HepG2 (cell line): ENCODE data around the gene TCF7L2. TPM values are rescaled to one million over a fixed set of nuclear protein-coding genes. Genes with fewer than 3 reads are reported as not detected.

Source experiments
- ATAC-seq: fragments of 200-7000 bp; cut with Tn5 transposase; 3 replicates; pipeline ENCODE4 v1.9.1; 2020; ENCODE audit warnings: mild to moderate bottlenecking, moderate library complexity
- BruUV-seq: library from RNA; stranded (reverse); fragments of 400-500 nt; replicated peaks from 2 replicates; lab custom pipeline; 2021; lab: Mats Ljungman, UMichigan
- CTCF ChIA-PET: fragments of 300-600 bp; formaldehyde crosslinking; extraction: SDS; loops from one replicate; lab custom pipeline; 2021; ENCODE audit warnings: low total read pairs, inconsistent platforms, low intra/inter-chr PET ratio; lab: Yijun Ruan, JAX
- POLR2A ChIA-PET: fragments of 350-600 bp; sonication (Branson Sonifier 250); formaldehyde crosslinking; loops from one replicate; lab custom pipeline; 2020; ENCODE audit warnings: antibody characterized with exemption, inconsistent platforms; lab: Yijun Ruan, JAX
- DNase-seq: peaks from one replicate; pipeline ENCODE4 v3.0.0-alpha.2; 2015; ENCODE audit warnings: low spot score
- FAIRE-seq: peaks from 3 replicates; lab custom pipeline; 2011; peaks lifted over from hg19 to GRCh38; lab: Jason Lieb, UNC
- H2AFZ ChIP-seq: one replicate; pipeline ENCODE4 v1.6.1; 2011; ENCODE audit warnings: low read length, inconsistent platforms
- H3K27ac ChIP-seq: fragments of 300-600 bp; 3 replicates; pipeline ENCODE4 v1.8.0; 2011; ENCODE audit warnings: mixed run types, mild to moderate bottlenecking, mixed read lengths, low read length, inconsistent platforms; ENCODE audit not compliant: insufficient read depth; ENCODE audit errors: extremely low read length
- H3K27me3 ChIP-seq, 2 experiments: fragments of 200-600 bp in 1 of 2; 2 replicates in 1 of 2; 3 replicates in 1 of 2; pipeline versions ENCODE4 v1.6.0 to v1.8.0; 2011; ENCODE audit warnings: low read length in 2 of 2, mild to moderate bottlenecking in 2 of 2, moderate library complexity in 2 of 2, inconsistent platforms in 1 of 2; ENCODE audit not compliant: insufficient read depth in 2 of 2, control insufficient read depth in 1 of 2
- H3K36me3 ChIP-seq, 2 experiments: fragments of 200-600 bp in 1 of 2; replicated peaks in 1 of 2; 2 replicates in 1 of 2; 3 replicates in 1 of 2; pipeline versions ENCODE4 v1.5.1 to v1.8.0; 2011; ENCODE audit warnings: low read length in 2 of 2, inconsistent platforms in 1 of 2; ENCODE audit not compliant: insufficient read depth in 2 of 2, control insufficient read depth in 1 of 2
- H3K4me1 ChIP-seq: 2 replicates; pipeline ENCODE4 v1.5.1; 2012; ENCODE audit warnings: low read length, inconsistent platforms; ENCODE audit not compliant: insufficient read depth
- H3K4me2 ChIP-seq: 2 replicates; pipeline ENCODE4 v1.6.0; 2011; ENCODE audit warnings: low read depth, low read length, inconsistent platforms
- H3K4me3 ChIP-seq, 3 experiments: fragments of 200-600 bp in 1 of 3; sonication (generic), shearing (Covaris generic) in 1 of 3; replicated peaks in 1 of 3; 2 replicates each; pipeline ENCODE4 v1.5.1; 2011 to 2016; ENCODE audit warnings: low read length in 3 of 3, inconsistent platforms in 2 of 3, low read depth in 2 of 3, mild to moderate bottlenecking in 2 of 3, control low read depth in 1 of 3, mixed read lengths in 1 of 3; ENCODE audit not compliant: insufficient read depth in 1 of 3
- H3K79me2 ChIP-seq: one replicate; pipeline ENCODE4 v1.6.1; 2011; ENCODE audit warnings: low read length, inconsistent platforms; ENCODE audit not compliant: insufficient read depth
- H3K9ac ChIP-seq: 2 replicates; pipeline ENCODE4 v1.6.0; 2011; ENCODE audit warnings: mild to moderate bottlenecking, low read depth, low read length, inconsistent platforms; ENCODE audit not compliant: insufficient read depth
- H3K9me3 ChIP-seq: 2 replicates; pipeline ENCODE4 v1.5.1; 2012; ENCODE audit warnings: mild to moderate bottlenecking, low read length
- H4K20me1 ChIP-seq: 2 replicates; pipeline ENCODE4 v1.6.0; 2011; ENCODE audit warnings: inconsistent platforms, mild to moderate bottlenecking, low read length, moderate library complexity; ENCODE audit not compliant: insufficient read depth
- ARID2 ChIP-seq: sonication (generic); formaldehyde crosslinking; IDR thresholded peaks from 2 replicates; pipeline ENCODE4 v1.8.1; 2022; ENCODE audit warnings: mild to moderate bottlenecking, missing genetic modification reagents, borderline replicate concordance
- CEBPB ChIP-seq: IDR thresholded peaks from 2 replicates; pipeline ENCODE4 v1.6.1; 2011; ENCODE audit warnings: low read depth, low read length, improper control_type of control experiment, borderline replicate concordance
- NCOA5 ChIP-seq: sonication (generic); formaldehyde crosslinking; IDR thresholded peaks from 2 replicates; pipeline ENCODE4 v1.4.0; 2020; ENCODE audit warnings: missing genetic modification reagents
- RAD51 ChIP-seq: fragments of 450-650 bp; IDR thresholded peaks from 2 replicates; pipeline ENCODE4 v1.6.1; 2016; ENCODE audit warnings: borderline replicate concordance
- SAP130 ChIP-seq: IDR thresholded peaks from 2 replicates; pipeline ENCODE4 v1.6.1; 2016; ENCODE audit warnings: low read depth
- SMC3 ChIP-seq: IDR thresholded peaks from 2 replicates; pipeline ENCODE4 v1.6.1; 2011; ENCODE audit warnings: low read length, improper control_type of control experiment
- SRSF9 ChIP-seq: fragments of 200-400 bp; formaldehyde crosslinking; IDR thresholded peaks from 2 replicates; pipeline ENCODE4 v1.6.1; 2018; ENCODE audit warnings: borderline replicate concordance, mild to moderate bottlenecking, low read depth, low read length; ENCODE audit not compliant: insufficient read depth, poor library complexity, severe bottlenecking
- TBL1XR1 ChIP-seq: fragments of 150-350 bp; IDR thresholded peaks from 2 replicates; pipeline ENCODE4 v1.6.1; 2014; ENCODE audit warnings: borderline replicate concordance, low read length; ENCODE audit not compliant: partially characterized antibody
- ZBTB33 ChIP-seq: sonication (generic); formaldehyde crosslinking; IDR thresholded peaks from 2 replicates; pipeline ENCODE4 v1.4.0; 2020; ENCODE audit warnings: missing genetic modification reagents
- ZC3H13 ChIP-seq: sonication (generic); formaldehyde crosslinking; IDR thresholded peaks from 2 replicates; pipeline ENCODE4 v1.8.1; 2023; ENCODE audit warnings: mild to moderate bottlenecking, missing genetic modification reagents, moderate library complexity
- ZNF383 ChIP-seq: sonication (generic); formaldehyde crosslinking; IDR thresholded peaks from 2 replicates; pipeline ENCODE4 v1.4.0; 2020; ENCODE audit warnings: missing genetic modification reagents, mild to moderate bottlenecking, borderline replicate concordance
- ZNF7 ChIP-seq: IDR thresholded peaks from 2 replicates; pipeline ENCODE4 v1.6.1; 2016; ENCODE audit warnings: missing biosample characterization, missing genetic modification reagents
- WGBS: methylation state at CpG from one replicate; pipeline ENCODE4 v1.1.6; 2017; ENCODE audit warnings: low lambda C conversion rate; 5-methylcytosine and 5-hydroxymethylcytosine counted together
- in situ Hi-C: cut with HindIII; loops from 2 replicates; pipeline ENCODE4 v1.10.0; 2017; ENCODE audit warnings: low pct_unique_long_range_greater_than_20kb; ENCODE audit not compliant: extremely low pct_ligation_motif_present
- intact Hi-C: fragments of 100-400 bp; cut with micrococcal nuclease; formaldehyde crosslinking; loops from one replicate; pipeline ENCODE4 v1.10.0; 2022; ENCODE audit not compliant: unreplicated experiment
- polyA plus RNA-seq, 8 experiments: library from polyadenylated mRNA; depleted of rRNA in 3 of 8; stranded (reverse) in 7 of 8; unstranded in 1 of 8; fragments of >200 nt; fragmentation: Illumina TruSeq in 4 of 8; extraction: Trizol in 4 of 8; gene quantifications; 2 replicates each; pipeline versions ENCODE4 v1.2.1 to v1.2.3, GENCODE V29; 2011 to 2016; ENCODE audit warnings: low read depth in 4 of 8, missing spikeins in 1 of 8, mixed read lengths in 1 of 8; ENCODE audit not compliant: insufficient read depth in 1 of 8
- total RNA-seq, 5 experiments: library from RNA; depleted of rRNA; stranded (reverse); fragments of >200 nt; fragmentation: Illumina TruSeq; extraction: Trizol; gene quantifications; 2 replicates each; pipeline ENCODE4 v1.2.3, GENCODE V29; 2016; ENCODE audit warnings: low read depth in 1 of 5
- TF ChIP-seq, protein P1 (sequence below): sonication (generic); formaldehyde crosslinking; IDR thresholded peaks from 2 replicates; pipeline ENCODE4 v1.5.0; 2020; ENCODE audit warnings: mild to moderate bottlenecking, missing genetic modification reagents, borderline replicate concordance

TCF7L2 gene
- total and polyA plus RNA-seq, 2 of the 13 experiments (the other 11 are each of a cell fraction or from before 2014, with no cell fraction given), result 3.9 to 13.7 TPM

DNA sequence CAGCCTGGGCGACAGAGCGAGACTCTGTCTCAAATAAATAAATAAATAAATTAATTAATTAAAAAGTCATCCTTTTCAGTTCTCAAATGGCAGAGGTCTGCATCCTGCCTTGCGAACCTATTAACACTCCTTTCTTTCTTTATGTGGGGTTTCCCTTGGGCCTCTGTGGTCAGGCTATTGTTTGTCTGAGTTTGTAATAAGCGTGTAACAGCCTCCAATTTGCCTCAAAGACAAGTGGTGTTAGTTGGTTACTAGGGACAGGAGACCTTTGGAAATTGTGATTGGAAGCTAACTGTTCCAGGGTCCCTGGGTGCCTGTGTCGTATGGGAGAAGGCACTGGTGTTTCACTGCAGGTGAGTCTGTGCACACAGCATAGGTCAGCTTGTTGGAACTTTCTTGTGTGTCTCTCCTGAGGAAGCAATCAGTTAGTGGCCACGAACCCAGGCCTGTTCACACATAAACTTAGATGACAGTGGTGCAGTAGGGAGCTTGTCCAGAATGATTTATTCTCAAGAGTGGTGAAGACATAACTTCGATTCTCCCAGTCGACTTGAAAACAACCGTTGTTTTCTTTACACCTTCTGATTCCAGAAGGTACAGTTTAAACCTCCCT is 33.5 kb downstream of the TCF7L2 start:
- POLR2A ChIA-PET, result no interaction called here
- peaks cover 5 to 21% of the 10 kb centered on the region in 2 experiments for H3K36me3 ChIP-seq
- peaks cover 87% of the 10 kb centered on the region for H3K79me2 ChIP-seq
- WGBS, result 94% methylated on average over 9 of the region's 9 CpGs
- ATAC-seq, result no peak
- DNase-seq, result no peak
- no peak overlapping the region for H3K4me3 ChIP-seq
- intact Hi-C loops (no loop called here), in situ Hi-C loops (no loop called here)
- BruUV-seq, result no TSS peak
- H4K20me1 ChIP-seq, result peaks cover 74% of the 10 kb centered on the region
- H3K4me2 ChIP-seq, result no peak overlapping the region
- no peak for FAIRE-seq
- peaks cover 8% of the 10 kb centered on the region; the same call in 1 of the 2 replicates for H3K4me1 ChIP-seq
- CTCF ChIA-PET, result no interaction called here
- no peak overlapping the region for H3K27ac ChIP-seq
- TF ChIP-seq ZBTB33 (CRISPR knock-in tag), result no peak
- no peak for TF ChIP-seq ARID2 (CRISPR knock-in tag)
- no peak for TF ChIP-seq SMC3
- no peak for TF ChIP-seq ZNF7 (CRISPR knock-in tag)
- no peak for TF ChIP-seq CEBPB
- TF ChIP-seq SAP130, result no peak
- no peak for TF ChIP-seq RAD51
- TF ChIP-seq TBL1XR1, result no peak
- TF ChIP-seq NCOA5, result no peak
- TF ChIP-seq, protein P1, sequence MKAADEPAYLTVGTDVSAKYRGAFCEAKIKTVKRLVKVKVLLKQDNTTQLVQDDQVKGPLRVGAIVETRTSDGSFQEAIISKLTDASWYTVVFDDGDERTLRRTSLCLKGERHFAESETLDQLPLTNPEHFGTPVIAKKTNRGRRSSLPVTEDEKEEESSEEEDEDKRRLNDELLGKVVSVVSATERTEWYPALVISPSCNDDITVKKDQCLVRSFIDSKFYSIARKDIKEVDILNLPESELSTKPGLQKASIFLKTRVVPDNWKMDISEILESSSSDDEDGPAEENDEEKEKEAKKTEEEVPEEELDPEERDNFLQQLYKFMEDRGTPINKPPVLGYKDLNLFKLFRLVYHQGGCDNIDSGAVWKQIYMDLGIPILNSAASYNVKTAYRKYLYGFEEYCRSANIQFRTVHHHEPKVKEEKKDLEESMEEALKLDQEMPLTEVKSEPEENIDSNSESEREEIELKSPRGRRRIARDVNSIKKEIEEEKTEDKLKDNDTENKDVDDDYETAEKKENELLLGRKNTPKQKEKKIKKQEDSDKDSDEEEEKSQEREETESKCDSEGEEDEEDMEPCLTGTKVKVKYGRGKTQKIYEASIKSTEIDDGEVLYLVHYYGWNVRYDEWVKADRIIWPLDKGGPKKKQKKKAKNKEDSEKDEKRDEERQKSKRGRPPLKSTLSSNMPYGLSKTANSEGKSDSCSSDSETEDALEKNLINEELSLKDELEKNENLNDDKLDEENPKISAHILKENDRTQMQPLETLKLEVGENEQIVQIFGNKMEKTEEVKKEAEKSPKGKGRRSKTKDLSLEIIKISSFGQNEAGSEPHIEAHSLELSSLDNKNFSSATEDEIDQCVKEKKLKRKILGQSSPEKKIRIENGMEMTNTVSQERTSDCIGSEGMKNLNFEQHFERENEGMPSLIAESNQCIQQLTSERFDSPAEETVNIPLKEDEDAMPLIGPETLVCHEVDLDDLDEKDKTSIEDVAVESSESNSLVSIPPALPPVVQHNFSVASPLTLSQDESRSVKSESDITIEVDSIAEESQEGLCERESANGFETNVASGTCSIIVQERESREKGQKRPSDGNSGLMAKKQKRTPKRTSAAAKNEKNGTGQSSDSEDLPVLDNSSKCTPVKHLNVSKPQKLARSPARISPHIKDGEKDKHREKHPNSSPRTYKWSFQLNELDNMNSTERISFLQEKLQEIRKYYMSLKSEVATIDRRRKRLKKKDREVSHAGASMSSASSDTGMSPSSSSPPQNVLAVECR (CRISPR knock-in tag), result no peak
- no peak for TF ChIP-seq SRSF9
- TF ChIP-seq ZNF383 (CRISPR knock-in tag), result no peak
- TF ChIP-seq ZC3H13, result no peak
- no peak overlapping the region for H3K9ac ChIP-seq
- H3K27me3 ChIP-seq, result no peaks in the 10 kb centered on the region
- no peak overlapping the region for H2AFZ ChIP-seq
- no peaks in the 10 kb centered on the region for H3K9me3 ChIP-seq
